ENCODE results near the gene CYB5R4. TPM values are rescaled to one million over a fixed set of nuclear protein-coding genes. Genes with fewer than 3 reads are reported as not detected.
"Not testable (repeated sequence)": the region's sequence is repeated elsewhere in the genome, so short reads cannot be mapped to it uniquely, and the experiment has no call there.

The CYB5R4 gene
- total RNA-seq, 2 donors from 2014 or later, result 25.4 to 35.4 TPM

DNA sequence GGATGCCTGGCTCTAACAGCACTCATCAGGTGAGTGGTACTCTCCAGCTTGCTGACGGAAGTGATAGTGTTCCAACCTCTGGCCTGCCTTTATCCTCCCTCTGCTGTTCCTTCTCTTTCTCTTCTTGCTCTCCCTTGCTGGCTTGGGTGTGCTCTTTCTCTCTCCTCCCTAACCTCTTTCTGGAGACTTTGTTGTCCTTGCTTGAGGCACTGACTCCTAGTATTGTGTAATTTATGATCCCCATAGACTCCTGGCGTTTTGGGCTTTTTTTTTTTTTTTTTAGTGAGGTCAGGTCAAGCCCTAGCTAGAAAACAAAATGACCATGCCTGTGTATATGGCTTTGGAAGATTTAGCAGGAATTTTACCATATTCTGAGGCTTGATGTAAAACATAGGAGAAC is 89.4 kb downstream of the CYB5R4 start:
- intact Hi-C loops (cut with DNase I), result no loop called here
- Histone ChIP-seq H3K36me3 (no peaks in the 10 kb centered on the region), H3K9ac (ENCODE audit: low read depth in 2 of 2, low read length in 2 of 2) (no peak overlapping the region), H3K9me3 (no peaks in the 10 kb centered on the region), H3K27me3 (no peaks in the 10 kb centered on the region), H3K27ac (no peak overlapping the region), H3K4me3 (no peak overlapping the region), H3K4me1 (no peaks in the 10 kb centered on the region)
- TF ChIP-seq, protein P1, sequence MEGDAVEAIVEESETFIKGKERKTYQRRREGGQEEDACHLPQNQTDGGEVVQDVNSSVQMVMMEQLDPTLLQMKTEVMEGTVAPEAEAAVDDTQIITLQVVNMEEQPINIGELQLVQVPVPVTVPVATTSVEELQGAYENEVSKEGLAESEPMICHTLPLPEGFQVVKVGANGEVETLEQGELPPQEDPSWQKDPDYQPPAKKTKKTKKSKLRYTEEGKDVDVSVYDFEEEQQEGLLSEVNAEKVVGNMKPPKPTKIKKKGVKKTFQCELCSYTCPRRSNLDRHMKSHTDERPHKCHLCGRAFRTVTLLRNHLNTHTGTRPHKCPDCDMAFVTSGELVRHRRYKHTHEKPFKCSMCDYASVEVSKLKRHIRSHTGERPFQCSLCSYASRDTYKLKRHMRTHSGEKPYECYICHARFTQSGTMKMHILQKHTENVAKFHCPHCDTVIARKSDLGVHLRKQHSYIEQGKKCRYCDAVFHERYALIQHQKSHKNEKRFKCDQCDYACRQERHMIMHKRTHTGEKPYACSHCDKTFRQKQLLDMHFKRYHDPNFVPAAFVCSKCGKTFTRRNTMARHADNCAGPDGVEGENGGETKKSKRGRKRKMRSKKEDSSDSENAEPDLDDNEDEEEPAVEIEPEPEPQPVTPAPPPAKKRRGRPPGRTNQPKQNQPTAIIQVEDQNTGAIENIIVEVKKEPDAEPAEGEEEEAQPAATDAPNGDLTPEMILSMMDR (IDR thresholded peaks at IDR 0.05), result no peak
- DNase-seq, result no peak

GRCh38 chr6:83951423-83951822 is 91.9 kb downstream of the CYB5R4 start:
- H3K9ac ChIP-seq (ENCODE audit: low read depth in 2 of 2, low read length in 2 of 2); H3K4me1 ChIP-seq; H3K36me3 ChIP-seq; intact Hi-C loops (cut with DNase I); DNase-seq; H3K9me3 ChIP-seq; H3K27ac ChIP-seq; H3K27me3 ChIP-seq; H3K4me3 ChIP-seq: not testable (repeated sequence)

DNA sequence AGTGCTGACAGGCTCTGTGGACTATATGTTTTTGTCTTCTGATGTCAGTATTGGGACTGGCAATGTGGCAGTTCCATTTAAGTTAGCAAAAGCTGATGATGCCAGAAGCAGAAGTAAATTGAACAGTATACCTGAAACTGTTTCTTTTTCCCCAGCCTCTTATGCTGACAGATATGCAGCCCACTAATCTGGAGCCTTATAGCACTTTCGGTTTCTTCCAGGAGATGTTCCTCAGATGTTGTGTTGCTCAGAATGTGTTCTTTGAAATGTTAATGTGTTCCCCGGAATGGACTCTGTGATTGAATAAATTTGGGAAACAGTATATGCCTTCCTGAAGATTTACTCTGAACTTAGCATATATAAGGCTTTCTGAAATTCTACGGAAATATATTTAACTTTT is 93.3 kb downstream of the CYB5R4 start:
- intact Hi-C loops (cut with DNase I), result no loop called here
- Histone ChIP-seq H3K36me3 (no peaks in the 10 kb centered on the region), H3K27ac (no peak overlapping the region)

DNA sequence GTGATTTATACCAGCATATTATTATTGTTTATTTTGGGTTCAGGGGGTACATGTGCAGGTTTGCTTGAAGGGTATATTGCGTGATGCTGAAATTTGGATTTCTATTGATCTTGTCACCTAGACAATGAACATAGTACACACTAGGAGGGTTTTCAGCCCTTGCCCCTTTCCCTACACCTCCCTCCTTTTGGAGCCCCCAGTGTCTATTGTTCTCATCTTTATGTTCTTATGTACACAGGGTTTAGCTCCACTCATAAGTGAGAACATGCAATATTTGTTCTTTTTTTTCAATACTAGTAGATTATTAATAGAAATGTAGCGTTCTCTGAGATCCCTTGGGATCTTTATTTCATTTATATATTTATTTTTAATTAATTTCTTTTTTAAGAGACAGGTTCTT is 94.9 kb downstream of the CYB5R4 start:
- H3K9me3 ChIP-seq, result no peaks in the 10 kb centered on the region
- TF ChIP-seq, protein P1 (IDR thresholded peaks at IDR 0.05), result no peak
- H3K4me3 ChIP-seq, result no peak overlapping the region
- H3K9ac ChIP-seq (ENCODE audit: low read depth in 2 of 2, low read length in 2 of 2), result no peak overlapping the region
- DNase-seq, result no peak
- intact Hi-C loops (cut with DNase I), result no loop called here
- H3K27me3 ChIP-seq, result no peaks in the 10 kb centered on the region
- no peaks in the 10 kb centered on the region for H3K36me3 ChIP-seq
- no peaks in the 10 kb centered on the region for H3K4me1 ChIP-seq
- H3K27ac ChIP-seq, result no peak overlapping the region

More for the DNA sequence above, 93.3 kb downstream of the CYB5R4 start:
- no peaks in the 10 kb centered on the region for H3K4me1 ChIP-seq
- H3K4me3 ChIP-seq, result no peak overlapping the region
- DNase-seq, result no peak
- H3K27me3 ChIP-seq, result no peaks in the 10 kb centered on the region
- H3K9me3 ChIP-seq, result no peaks in the 10 kb centered on the region
- H3K9ac ChIP-seq (ENCODE audit: low read depth in 2 of 2, low read length in 2 of 2), result no peak overlapping the region
- TF ChIP-seq, protein P1 (IDR thresholded peaks at IDR 0.05), result no peak

DNA sequence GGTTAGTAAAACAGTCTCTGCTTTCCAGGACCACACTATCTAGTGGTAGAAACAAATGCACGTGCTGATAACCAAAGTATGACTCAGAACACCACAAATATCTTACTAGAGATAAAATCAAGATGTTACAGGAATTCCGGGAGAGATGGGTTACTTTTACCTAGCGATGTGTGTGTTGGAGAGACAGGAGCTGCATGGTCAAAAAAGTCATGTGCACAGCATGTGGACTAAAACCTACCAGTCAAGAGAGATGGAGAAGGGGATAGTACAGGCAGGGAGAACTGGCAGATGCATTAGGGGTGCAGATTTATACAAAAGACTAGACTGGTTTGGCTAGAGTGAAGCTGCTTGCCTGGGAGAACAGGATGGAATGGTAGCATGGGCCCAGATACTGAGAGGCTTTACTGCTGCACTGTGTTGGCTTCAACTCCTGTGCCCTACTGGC is 98.8 kb downstream of the CYB5R4 start:
- no peaks in the 10 kb centered on the region for H3K36me3 ChIP-seq
- no peak overlapping the region for H3K4me3 ChIP-seq

DNA sequence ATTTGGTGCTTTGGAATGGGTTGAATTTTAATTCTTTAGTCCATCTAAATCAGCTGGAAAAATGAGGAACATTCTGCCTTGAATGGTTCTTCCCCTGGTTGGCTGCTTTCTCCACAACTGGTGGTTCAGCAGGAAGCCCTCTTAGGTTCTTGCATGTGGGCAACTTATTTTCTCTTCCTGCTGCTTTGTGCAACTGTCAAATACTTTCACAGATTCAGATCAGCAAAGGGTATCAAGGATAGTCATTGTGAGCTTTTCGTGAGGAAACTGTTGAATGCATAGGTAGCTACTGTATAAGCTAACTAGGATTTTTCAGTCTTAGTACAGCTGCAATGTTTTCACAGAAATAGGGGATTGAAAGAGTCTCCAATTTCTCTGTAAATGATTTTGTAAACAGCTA is 101.2 kb downstream of the CYB5R4 start:
- intact Hi-C loops (cut with DNase I), result no loop called here
- Histone ChIP-seq H3K27me3 (no peaks in the 10 kb centered on the region), H3K9me3 (no peaks in the 10 kb centered on the region), H3K9ac (ENCODE audit: low read depth in 2 of 2, low read length in 2 of 2) (no peak overlapping the region), H3K4me1 (no peaks in the 10 kb centered on the region), H3K36me3 (no peaks in the 10 kb centered on the region), H3K27ac (no peak overlapping the region), H3K4me3 (no peak overlapping the region)
- TF ChIP-seq, protein P1 (IDR thresholded peaks at IDR 0.05), result no peak
- no peak for DNase-seq

More for the DNA sequence above, 98.8 kb downstream of the CYB5R4 start:
- no peak for DNase-seq
- intact Hi-C loops (cut with DNase I), result no loop called here
- H3K9me3 ChIP-seq, result no peaks in the 10 kb centered on the region
- H3K27me3 ChIP-seq, result no peaks in the 10 kb centered on the region
- no peak overlapping the region for H3K27ac ChIP-seq
- no peak overlapping the region for H3K9ac ChIP-seq (ENCODE audit: low read depth in 2 of 2, low read length in 2 of 2)
- TF ChIP-seq, protein P1 (IDR thresholded peaks at IDR 0.05), result no peak
- no peaks in the 10 kb centered on the region for H3K4me1 ChIP-seq
